GM12891 (cell line): Measurements from ENCODE around the gene C12orf60.

Experiments
- POLR2A ChIP-seq: IDR thresholded peaks from 2 replicates; pipeline ENCODE4 v1.6.1; 2011; ENCODE audit warnings: low read depth, low read length, control low read depth
- TAF1 ChIP-seq: IDR thresholded peaks from 2 replicates; pipeline ENCODE4 v1.6.1; 2011; ENCODE audit warnings: low read depth, low read length, control low read depth

GRCh38 chr12:14810167-14810952 lies 6.9 kb downstream of the C12orf60 start:
- TF ChIP-seq TAF1 (no peak), POLR2A (no peak)
